SU-DHL-6 (cell line): Measurements from ENCODE around the gene IFT20.

Source experiments
- H2AFZ ChIP-seq: fragments of 200-600 bp; sonication (generic); 2 replicates; pipeline ENCODE4 v1.6.1; 2014; ENCODE audit warnings: low read depth, mild to moderate bottlenecking, moderate library complexity, mixed read lengths, antibody characterized with exemption, low read length; ENCODE audit not compliant: severe bottlenecking
- H3F3A ChIP-seq: fragments of 200-600 bp; shearing (Covaris generic); 2 replicates; pipeline ENCODE4 v1.6.0; 2016; ENCODE audit warnings: antibody characterized with exemption, mild to moderate bottlenecking; ENCODE audit not compliant: insufficient read depth
- H3K27ac ChIP-seq: fragments of 200-600 bp; sonication (generic); 2 replicates; pipeline ENCODE4 v1.5.1; 2016; ENCODE audit warnings: low read depth, mild to moderate bottlenecking, low read length, moderate library complexity, mixed read lengths
- H3K27me3 ChIP-seq: fragments of 200-600 bp; sonication (generic), shearing (Covaris generic); 2 replicates; pipeline ENCODE4 v1.6.0; 2014; ENCODE audit warnings: mild to moderate bottlenecking, low read length
- H3K36me3 ChIP-seq: fragments of 200-600 bp; sonication (generic); 2 replicates; pipeline ENCODE4 v1.6.1; 2014; ENCODE audit warnings: mild to moderate bottlenecking, low read length, mixed read lengths
- H3K4me2 ChIP-seq: fragments of 300-600, 200-600 bp; shearing (Covaris generic), sonication (generic); 2 replicates; pipeline ENCODE4 v1.6.0; 2014; ENCODE audit warnings: low read length, low read depth, mild to moderate bottlenecking; ENCODE audit not compliant: poor library complexity, severe bottlenecking
- H3K4me3 ChIP-seq: fragments of 200-600 bp; sonication (generic); 2 replicates; pipeline ENCODE4 v1.5.1; 2014; ENCODE audit warnings: antibody characterized with exemption, low read length, mild to moderate bottlenecking, mixed read lengths; ENCODE audit not compliant: insufficient read depth, poor library complexity, severe bottlenecking
- H3K79me2 ChIP-seq: fragments of 200-600 bp; sonication (generic); 2 replicates; pipeline ENCODE4 v1.6.1; 2014; ENCODE audit warnings: mild to moderate bottlenecking, low read length, moderate library complexity; ENCODE audit not compliant: insufficient read depth
- H3K9ac ChIP-seq: fragments of 200-600 bp; sonication (generic); 2 replicates; pipeline ENCODE4 v1.7.0; 2014; ENCODE audit warnings: mild to moderate bottlenecking, low read length
- H3K9me2 ChIP-seq: fragments of 200-600 bp; sonication (generic); replicated peaks from 2 replicates; pipeline ENCODE4 v1.6.1; 2014; ENCODE audit warnings: low read length; ENCODE audit not compliant: insufficient read depth
- H3K9me3 ChIP-seq: fragments of 200-600 bp; sonication (generic); 2 replicates; pipeline ENCODE4 v1.6.1; 2014; ENCODE audit warnings: low read length, mixed read lengths; ENCODE audit not compliant: insufficient read depth
- H4K20me1 ChIP-seq: fragments of 200-600 bp; sonication (generic); 2 replicates; pipeline ENCODE4 v1.6.1; 2014; ENCODE audit warnings: low read depth, mild to moderate bottlenecking, antibody characterized with exemption, low read length, moderate library complexity, mixed read lengths
- CTCF ChIP-seq: fragments of 200-600 bp; sonication (generic); IDR thresholded peaks from one replicate; pipeline ENCODE4 v1.5.1; 2017; ENCODE audit warnings: antibody characterized with exemption, mild to moderate bottlenecking, low read length, moderate library complexity; ENCODE audit not compliant: insufficient read depth, poor library complexity, severe bottlenecking
- EZH2phosphoT487 ChIP-seq: fragments of 200-600 bp; sonication (generic), shearing (Covaris generic); conservative IDR thresholded peaks from 2 replicates; pipeline ENCODE4 v1.6.1; 2018; ENCODE audit warnings: mild to moderate bottlenecking, antibody characterized with exemption, low read length, moderate library complexity, mixed read lengths

The IFT20 gene

GRCh38 chr17:28372203-28372944, 37.1 kb upstream of the IFT20 start:
- Histone ChIP-seq H3K4me3 (peak overlapping the region; percentile 72), H3K79me2 (no peaks in the 10 kb centered on the region), H3K9me2 (no peaks in the 10 kb centered on the region), H2AFZ (peak overlapping the region; percentile 99), H3K36me3 (no peaks in the 10 kb centered on the region), H3K27ac (no peak overlapping the region), H3K27me3 (no peaks in the 10 kb centered on the region), H3K9me3 (no peaks in the 10 kb centered on the region), H4K20me1 (no peaks in the 10 kb centered on the region), H3F3A (peaks cover 14% of the 10 kb centered on the region), H3K4me2 (peak overlapping the region; percentile 100), H3K9ac (peak overlapping the region; percentile 67)
- TF ChIP-seq CTCF (no peak), EZH2phosphoT487 (no peak)

DNA sequence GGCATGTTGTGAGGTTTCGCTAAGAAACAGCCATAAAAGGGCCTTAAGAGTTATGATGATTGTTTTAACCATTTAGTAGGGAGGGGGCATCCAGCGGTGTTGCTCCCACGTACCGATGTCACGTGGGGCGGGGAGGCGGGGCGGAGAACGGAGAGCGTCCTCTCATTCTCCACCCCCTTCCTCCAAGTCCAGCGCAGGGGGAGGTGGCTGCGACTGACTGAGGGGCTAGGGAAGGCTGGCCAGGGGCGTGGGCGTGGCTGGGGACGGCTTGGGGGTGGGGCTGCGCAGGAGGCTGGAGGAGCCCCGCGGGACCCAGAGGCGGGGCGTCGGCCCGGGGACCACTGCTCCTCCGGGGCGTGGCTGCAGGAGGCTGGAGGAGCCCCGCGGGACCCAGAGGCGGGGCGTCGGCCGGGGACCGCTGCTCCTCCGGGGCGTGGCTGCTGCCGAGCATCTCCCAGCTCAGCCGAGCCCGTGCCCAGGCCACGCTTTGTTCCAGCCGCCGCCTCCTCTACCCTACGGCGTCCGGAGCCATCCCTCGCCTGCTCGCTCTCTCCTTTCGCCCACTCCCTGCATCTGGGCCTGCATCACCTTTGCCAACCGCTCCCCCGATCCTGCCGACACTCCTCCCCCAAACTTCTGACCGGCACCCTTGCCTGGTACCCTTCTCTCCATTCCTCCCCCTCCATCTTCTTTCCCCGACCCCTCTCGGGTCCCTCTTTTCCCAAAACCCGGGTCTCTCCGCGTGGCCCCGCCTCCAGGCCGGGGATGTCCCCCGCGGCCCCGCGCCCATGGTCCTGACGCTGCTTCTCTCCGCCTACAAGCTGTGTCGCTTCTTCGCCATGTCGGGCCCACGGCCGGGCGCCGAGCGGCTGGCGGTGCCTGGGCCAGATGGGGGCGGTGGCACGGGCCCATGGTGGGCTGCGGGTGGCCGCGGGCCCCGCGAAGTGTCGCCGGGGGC, 36.3 kb upstream of the IFT20 start, which contains the start of gene SARM1:
Gene SARM1 (plus strand): TSS at position 450 of the 958 bp plus-strand sequence. CDS start 339 bp downstream, at position 789.
- H3K9ac ChIP-seq, result peak within 1 kb of the TSS; percentile 67
- peak within 1 kb of the TSS; percentile 72 for H3K4me3 ChIP-seq
- no peaks in the 10 kb centered on the region for H4K20me1 ChIP-seq
- H3K9me3 ChIP-seq, result no peaks in the 10 kb centered on the region
- no peaks in the 10 kb centered on the region for H3K79me2 ChIP-seq
- H3K27ac ChIP-seq, result peak within 1 kb of the TSS; percentile 27
- peak within 1 kb of the TSS; percentile 100 for H3K4me2 ChIP-seq
- no peak for TF ChIP-seq EZH2phosphoT487
- no peak for TF ChIP-seq CTCF
- H3K9me2 ChIP-seq, result no peaks in the 10 kb centered on the region
- H3K27me3 ChIP-seq, result no peaks in the 10 kb centered on the region
- peaks cover 14% of the 10 kb centered on the region for H3F3A ChIP-seq
- H2AFZ ChIP-seq, result peak within 1 kb of the TSS; percentile 99
- H3K36me3 ChIP-seq, result no peaks in the 10 kb centered on the region

DNA sequence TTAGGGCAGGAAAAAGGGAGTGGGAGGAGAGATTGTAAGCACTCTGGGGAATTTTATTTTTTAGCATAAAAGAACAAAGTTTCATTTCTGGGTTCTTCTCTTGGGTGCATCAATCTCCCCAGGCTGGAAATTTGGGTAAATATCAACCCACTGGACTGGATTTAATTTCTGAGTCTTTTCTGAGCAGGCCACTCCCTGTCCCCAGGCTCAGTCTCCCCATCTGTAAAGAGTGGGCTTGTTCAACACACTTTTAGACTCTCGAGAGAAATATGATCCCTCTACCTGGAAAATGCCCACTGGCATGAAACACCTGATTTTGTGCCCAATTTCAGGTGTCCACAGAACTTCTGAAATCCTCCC, 35.5 kb upstream of the IFT20 start:
- Histone ChIP-seq H3K79me2 (no peaks in the 10 kb centered on the region), H3K36me3 (no peaks in the 10 kb centered on the region), H3K27me3 (no peaks in the 10 kb centered on the region), H4K20me1 (no peaks in the 10 kb centered on the region), H3K9ac (peak overlapping the region; percentile 67; the same call in 1 of the 2 replicates), H3K4me2 (peak overlapping the region; percentile 100), H3F3A (peaks cover 14% of the 10 kb centered on the region), H3K9me2 (no peaks in the 10 kb centered on the region), H2AFZ (peak overlapping the region; percentile 99), H3K9me3 (no peaks in the 10 kb centered on the region), H3K27ac (peak overlapping the region; percentile 27), H3K4me3 (peak overlapping the region; percentile 72)
- TF ChIP-seq EZH2phosphoT487, result no peak
- no peak for TF ChIP-seq CTCF
